ENCODE measurements around the gene PIR. TPM values are rescaled to one million over a fixed set of nuclear protein-coding genes. Genes with fewer than 3 reads are reported as not detected.

PIR gene
- total RNA-seq, 2 donors from 2014 or later = 13.5 to 47.4 TPM

DNA sequence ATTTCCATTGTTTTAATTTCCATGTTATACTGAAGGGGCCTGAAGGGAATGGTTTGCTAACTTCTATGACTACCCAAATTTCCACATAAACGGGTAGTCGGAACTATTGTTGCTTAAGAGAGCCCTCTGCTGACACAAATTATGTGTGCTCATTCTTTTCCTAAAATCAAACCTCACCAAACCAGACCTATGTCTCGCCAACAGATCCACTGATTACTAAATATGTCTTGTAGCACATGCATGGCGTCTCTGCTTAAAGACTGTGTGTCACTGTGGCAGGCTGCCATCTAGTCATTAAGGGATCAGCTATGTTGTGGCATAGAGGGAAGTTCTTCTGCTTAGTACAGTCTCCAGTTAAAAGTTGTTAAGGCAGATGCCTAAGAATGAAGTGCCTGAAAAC is 25.1 kb downstream of the PIR start:
- peak; percentile 15 for DNase-seq (ENCODE audit: low spot score)
- no peak overlapping the region for H3K27ac ChIP-seq
- H3K27me3 ChIP-seq (replicated peaks; ENCODE audit: insufficient read depth) = no peaks in the 10 kb centered on the region

GRCh38 chrX:15465896-15466651 is 27.1 kb downstream of the PIR start:
- H3K36me3 ChIP-seq = no peaks in the 10 kb centered on the region
- H3K4me1 ChIP-seq (ENCODE audit: control insufficient read depth in 1 of 2, low read depth in 2 of 2) = no peaks in the 10 kb centered on the region
- TF ChIP-seq CTCF (IDR thresholded peaks at IDR 0.05) = no peak
- H3K9me3 ChIP-seq = no peaks in the 10 kb centered on the region
- H3K4me3 ChIP-seq = no peak overlapping the region
- no peaks in the 10 kb centered on the region for H3K27me3 ChIP-seq (replicated peaks; ENCODE audit: insufficient read depth)
- DNase-seq (ENCODE audit: low spot score) = no peak
- H3K27ac ChIP-seq = no peak overlapping the region
- ATAC-seq (ENCODE audit: insufficient number of reproducible peaks, low FRiP score, low read depth) = no peak

More for the DNA sequence above, 25.1 kb downstream of the PIR start:
- Histone ChIP-seq H3K4me3 (no peak overlapping the region), H3K9me3 (no peaks in the 10 kb centered on the region), H3K4me1 (ENCODE audit: control insufficient read depth in 1 of 2, low read depth in 2 of 2) (no peaks in the 10 kb centered on the region), H3K36me3 (no peaks in the 10 kb centered on the region)
- TF ChIP-seq CTCF (IDR thresholded peaks at IDR 0.05) = peak; percentile 21
- ATAC-seq (ENCODE audit: insufficient number of reproducible peaks, low FRiP score, low read depth) = no peak

DNA sequence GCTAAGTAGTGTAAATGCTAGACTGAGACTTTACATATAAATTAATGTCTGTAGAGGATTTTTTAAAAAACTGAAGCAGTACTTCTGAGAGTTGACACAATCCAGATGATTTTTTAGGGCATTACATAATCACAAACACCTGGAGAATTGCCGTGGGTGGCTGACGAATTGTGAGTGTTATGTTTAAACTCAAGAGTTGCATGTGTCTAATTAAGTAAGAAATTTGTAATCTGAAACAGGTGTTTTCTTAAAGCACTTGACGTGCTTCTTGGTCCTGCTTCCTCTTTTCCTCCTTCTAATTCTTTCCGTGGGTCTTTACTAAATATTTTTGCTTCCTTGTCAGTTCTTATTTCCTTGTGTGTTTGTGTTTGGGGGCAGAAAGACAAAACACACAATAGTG is 27.8 kb downstream of the PIR start:
- no peaks in the 10 kb centered on the region for H3K27me3 ChIP-seq (replicated peaks; ENCODE audit: insufficient read depth)
- no peaks in the 10 kb centered on the region for H3K9me3 ChIP-seq
- H3K4me1 ChIP-seq (ENCODE audit: control insufficient read depth in 1 of 2, low read depth in 2 of 2) = no peaks in the 10 kb centered on the region
- ATAC-seq (ENCODE audit: insufficient number of reproducible peaks, low FRiP score, low read depth) = no peak
- TF ChIP-seq CTCF (IDR thresholded peaks at IDR 0.05) = no peak
- H3K4me3 ChIP-seq = no peak overlapping the region
- H3K36me3 ChIP-seq = no peaks in the 10 kb centered on the region
- no peak for DNase-seq (ENCODE audit: low spot score)
- H3K27ac ChIP-seq = peak overlapping the region in 1 of 2 donors; percentile 30

- no peaks in the 10 kb centered on the region for H3K4me1 ChIP-seq (ENCODE audit: control insufficient read depth in 1 of 2, low read depth in 2 of 2)
- no peaks in the 10 kb centered on the region for H3K36me3 ChIP-seq
- no peaks in the 10 kb centered on the region for H3K27me3 ChIP-seq (replicated peaks; ENCODE audit: insufficient read depth)
- no peaks in the 10 kb centered on the region for H3K9me3 ChIP-seq
- no peak for TF ChIP-seq CTCF (IDR thresholded peaks at IDR 0.05)
- DNase-seq (ENCODE audit: low spot score) (no peak), ATAC-seq (ENCODE audit: insufficient number of reproducible peaks, low FRiP score, low read depth) (no peak)
- no peak overlapping the region for H3K4me3 ChIP-seq
- H3K27ac ChIP-seq = no peak overlapping the region
These were observed 28.4 kb downstream of the PIR start for GRCh38 chrX:15464704-15465103.

DNA sequence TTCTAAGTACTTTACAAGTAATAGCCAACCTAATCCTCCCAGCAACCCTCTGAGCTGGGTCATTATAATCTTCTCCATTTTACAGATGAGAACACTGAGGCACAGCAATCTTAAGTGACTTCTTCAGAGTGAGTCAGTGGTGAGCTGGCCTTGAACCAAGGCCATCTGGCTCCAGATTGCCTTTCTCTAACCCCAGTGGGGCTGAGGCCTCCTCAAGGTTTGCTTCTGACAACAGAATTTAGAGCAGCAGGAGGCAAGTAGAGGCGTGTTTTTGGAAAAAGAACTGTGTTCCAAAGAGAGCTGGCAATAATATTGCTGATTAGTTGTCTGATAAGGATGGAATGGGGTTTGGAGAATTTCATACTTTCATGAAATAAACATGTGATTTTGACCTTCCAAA is 41.2 kb downstream of the PIR start:
- DNase-seq (ENCODE audit: low spot score) (no peak), ATAC-seq (ENCODE audit: insufficient number of reproducible peaks, low FRiP score, low read depth) (no peak)
- TF ChIP-seq CTCF (IDR thresholded peaks at IDR 0.05) = no peak
- H3K27ac ChIP-seq = no peak overlapping the region
- H3K4me3 ChIP-seq = no peak overlapping the region
- no peaks in the 10 kb centered on the region for H3K36me3 ChIP-seq
- H3K27me3 ChIP-seq (replicated peaks; ENCODE audit: insufficient read depth) = no peaks in the 10 kb centered on the region
- no peaks in the 10 kb centered on the region for H3K4me1 ChIP-seq (ENCODE audit: control insufficient read depth in 1 of 2, low read depth in 2 of 2)
- no peaks in the 10 kb centered on the region for H3K9me3 ChIP-seq
